Inflammatory macrophage treated with lipopolysaccharide for 4 hours (primary cell): ENCODE data around the gene SLC22A3.
A peak's percentile ranks its signal among the peaks of the same experiment; 100 is the strongest.
"Not testable (repeated sequence)": the region's sequence is repeated elsewhere in the genome, so short reads cannot be mapped to it uniquely, and the experiment has no call there.

Experiments used
- DNase-seq: peaks from one replicate; pipeline ENCODE4 v3.0.0-alpha.2; 2020

Gene SLC22A3

DNA sequence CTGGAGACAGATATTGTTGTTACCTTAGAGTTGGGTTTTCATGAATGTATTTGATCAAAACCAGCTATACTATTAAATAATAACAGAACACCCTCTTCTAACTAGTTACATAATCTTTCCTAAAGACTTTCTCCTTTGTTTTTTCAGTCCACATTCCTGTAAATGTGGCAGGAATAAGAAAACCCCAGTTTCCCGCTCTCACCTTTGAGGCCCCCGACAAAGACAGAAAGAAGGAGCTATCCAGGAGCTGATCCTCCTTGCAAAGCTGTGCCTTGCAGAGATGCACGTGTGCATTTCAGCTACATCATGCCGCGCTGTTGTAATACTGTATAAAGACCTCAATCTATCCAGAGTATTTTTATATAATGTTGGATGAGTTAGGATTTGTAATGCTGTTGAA, 102.7 kb downstream of the SLC22A3 start:
- no peak for DNase-seq

GRCh38 chr6:160454303-160454702, 106.1 kb downstream of the SLC22A3 start:
- DNase-seq, result no peak

- no peak for DNase-seq
Observed at GRCh38 chr6:160455081-160455480, 106.9 kb downstream of the SLC22A3 start.

DNA sequence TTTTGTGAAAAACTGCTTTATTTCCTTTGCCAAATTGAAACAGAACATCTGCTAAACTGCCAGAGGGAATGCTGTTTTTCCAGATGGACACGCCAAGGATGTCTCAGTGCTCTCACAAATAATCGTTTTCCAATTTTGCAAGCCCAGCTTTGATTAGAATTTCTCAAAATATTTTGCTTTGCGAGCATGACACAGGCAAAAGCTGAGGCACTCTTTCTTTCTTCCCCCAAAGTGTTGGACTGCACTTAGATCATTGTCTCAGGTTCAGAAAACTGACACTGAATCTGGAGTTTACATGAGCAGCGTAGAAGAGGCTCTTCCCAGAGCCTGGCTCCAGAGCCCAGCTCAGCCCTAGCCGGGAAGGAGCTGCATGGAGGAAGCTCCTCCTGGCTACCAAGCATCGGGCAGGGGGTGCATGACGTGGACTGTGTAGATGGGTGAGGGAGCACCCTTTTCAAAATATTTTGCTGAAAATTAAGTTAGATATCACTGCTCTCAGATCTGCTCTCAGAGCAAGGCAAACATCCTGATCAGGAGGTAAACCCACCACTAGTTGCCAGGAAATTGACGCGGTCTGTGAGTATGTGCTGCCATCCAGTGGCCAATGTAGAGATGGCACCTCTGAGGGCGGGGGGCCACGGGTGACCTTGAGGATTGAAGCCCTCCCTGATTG, 107.5 kb downstream of the SLC22A3 start:
- peak; percentile 7 for DNase-seq

GRCh38 chr6:160456214-160456546, 108.0 kb downstream of the SLC22A3 start:
- no peak for DNase-seq

DNA sequence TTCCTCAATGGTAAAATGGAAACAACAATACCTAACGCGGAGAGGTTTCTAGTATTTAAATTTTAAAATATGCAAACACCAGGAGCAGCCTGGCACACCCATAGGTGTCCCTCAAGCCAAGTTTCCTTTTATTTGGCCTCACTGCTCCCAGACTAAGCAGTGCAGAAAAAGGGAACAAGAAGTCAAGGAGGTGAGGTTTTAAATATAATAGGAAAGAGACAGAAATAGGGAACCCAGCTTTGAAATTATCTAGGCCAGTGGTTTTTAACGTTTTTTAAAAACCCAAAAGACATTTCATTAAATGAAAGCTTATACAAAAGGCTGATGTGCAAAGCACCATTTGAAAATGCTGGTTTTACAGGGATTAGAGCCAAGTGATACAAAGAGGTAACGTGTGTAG, 109.6 kb downstream of the SLC22A3 start:
- no peak for DNase-seq

DNA sequence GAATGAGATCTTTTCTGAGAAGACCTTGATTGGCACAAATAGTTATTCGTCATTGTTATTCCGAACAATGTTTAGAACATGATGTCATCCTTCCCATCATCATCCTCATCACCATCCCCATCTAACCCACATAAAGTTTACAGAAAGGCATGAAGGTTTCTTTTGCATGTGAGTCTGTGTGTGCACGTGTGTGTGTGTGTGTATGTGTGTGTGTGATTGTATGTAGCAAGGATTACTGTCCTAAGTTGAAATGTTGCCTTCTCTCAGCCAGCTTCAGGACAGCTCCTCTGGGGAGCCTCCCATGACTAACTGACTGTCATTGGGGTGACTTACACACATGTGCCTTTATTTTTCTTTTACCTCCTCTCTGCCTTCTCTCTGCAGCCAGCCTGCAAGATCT, 113.5 kb downstream of the SLC22A3 start:
- no peak for DNase-seq

DNA sequence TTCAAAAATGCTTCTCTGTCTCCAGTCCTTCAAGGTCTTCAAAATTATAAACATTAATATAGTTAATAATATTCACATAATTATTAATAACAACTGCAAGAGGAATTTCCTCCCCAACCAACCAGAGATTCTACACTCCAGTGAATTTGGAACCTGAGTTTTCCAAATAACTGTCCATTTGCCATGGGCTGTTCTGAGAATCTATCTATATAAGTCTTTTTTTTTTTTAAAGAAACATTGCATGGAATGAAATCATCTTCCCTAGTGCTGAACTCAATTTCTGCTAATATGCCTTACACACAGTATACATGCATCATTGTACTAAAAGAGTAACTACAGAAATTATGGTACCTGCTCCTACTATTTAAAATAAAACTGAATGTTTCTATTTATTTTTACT, 113.9 kb downstream of the SLC22A3 start:
- no peak for DNase-seq

DNA sequence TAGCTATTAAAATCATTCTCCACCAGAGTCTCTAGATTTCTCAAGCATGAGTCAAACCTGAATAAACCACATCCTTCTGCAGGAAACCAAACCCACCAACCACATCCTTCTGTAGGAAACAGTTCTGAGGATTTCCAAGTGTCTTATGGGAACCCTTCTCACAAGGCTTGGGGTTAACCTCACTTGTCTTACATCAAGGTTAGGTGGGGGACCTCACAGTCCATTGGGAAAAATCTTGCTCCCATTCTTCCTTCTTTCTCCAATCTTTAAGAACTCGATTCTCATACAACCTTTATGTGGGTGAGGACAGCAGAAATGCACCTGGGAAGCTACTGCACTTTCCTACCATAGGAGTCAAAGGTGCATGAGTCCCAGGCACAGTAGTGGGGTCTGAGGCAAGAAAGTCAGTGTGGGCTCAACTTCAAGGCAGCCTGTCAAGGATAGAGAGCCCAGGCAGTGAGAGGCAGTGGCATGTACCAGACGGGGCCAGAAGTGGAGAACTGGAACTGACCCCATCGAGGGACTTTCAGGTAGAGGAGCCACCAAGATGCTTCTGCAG, 114.5 kb downstream of the SLC22A3 start:
- peak; percentile 67 for DNase-seq

DNA sequence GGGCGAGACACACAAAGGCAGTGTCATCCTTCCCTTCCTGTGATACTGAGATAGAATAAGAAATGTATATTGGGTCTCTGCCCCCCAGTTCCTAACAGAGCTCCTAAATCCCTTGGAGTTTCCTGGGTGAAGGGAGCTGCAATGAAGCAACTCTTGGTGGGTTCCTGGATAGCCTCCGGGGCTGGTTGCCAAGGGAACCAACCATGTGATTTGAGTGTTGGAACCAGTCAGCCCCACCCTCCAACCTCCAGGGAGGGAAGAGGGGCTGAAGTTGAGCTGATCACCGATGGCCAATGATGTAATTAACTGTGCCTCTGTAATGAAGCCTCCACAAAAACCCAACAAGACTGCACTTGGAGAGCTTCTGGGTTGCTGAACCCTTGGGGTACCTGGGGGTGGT, 116.6 kb downstream of the SLC22A3 start:
- no peak for DNase-seq

GRCh38 chr6:160467261-160467871, 119.2 kb downstream of the SLC22A3 start:
- not testable (repeated sequence) for DNase-seq

- DNase-seq, result no peak
Observed at GRCh38 chr6:160469153-160469552, 121.0 kb downstream of the SLC22A3 start.

DNA sequence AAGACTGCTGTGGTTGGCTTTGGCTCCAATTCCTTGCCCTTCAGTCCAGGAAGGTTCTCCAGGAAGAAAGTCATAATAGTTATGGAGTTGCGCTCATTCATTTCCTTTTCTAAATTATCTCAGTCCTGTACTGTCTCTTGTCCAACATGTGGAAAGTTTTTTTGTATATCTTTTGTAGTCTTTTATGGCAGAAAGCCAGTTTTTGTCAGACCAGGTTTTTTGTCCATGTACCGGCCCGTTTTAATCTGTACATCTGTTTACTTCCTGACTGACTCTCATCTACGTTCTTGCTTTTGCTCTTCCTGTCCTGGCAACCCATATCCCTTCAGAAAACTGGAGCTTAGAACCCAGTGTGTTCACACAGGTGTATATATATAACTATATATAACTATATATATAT, 127.9 kb downstream of the SLC22A3 start:
- DNase-seq, result not testable (repeated sequence)

DNA sequence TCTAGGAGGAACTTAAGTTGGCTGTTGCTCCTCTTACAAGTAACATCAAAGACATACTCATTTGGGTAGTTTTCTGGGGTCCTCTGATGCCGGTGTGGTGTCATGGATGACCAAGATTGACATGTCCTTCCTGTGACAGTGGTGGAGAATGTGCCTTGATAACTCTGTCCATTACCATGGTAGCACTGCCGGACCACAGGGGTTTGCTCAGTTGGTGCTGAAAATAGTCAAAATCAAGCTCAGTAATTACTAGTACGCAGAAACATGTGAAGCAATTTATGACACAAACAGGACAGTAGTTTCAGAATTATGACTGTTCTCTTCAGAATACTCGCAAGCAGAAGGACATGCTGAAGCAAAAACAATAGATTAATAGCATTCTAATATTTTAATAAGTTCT, 128.9 kb downstream of the SLC22A3 start:
- DNase-seq, result not testable (repeated sequence)

- no peak for DNase-seq
Observed at GRCh38 chr6:160477901-160478300, 129.7 kb downstream of the SLC22A3 start.

DNA sequence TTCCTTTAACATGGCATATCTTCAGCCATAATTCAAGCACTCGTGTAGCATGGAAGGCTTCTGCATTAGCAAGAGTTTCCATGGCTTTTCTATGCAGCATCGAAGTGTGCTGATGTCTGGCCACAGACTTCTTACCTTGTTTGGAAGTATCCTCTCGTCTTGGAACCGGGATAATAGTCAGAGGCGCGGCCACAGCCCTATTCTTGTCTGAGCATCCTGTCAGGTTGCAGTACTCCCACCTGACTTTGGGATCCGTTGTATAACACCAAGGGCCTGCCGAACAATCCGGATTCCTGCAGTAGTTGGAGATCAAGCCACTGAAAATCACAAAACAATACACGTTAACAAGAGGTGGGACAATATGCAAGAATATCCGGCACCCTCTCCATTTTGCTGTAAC, 138.9 kb downstream of the SLC22A3 start:
- no peak for DNase-seq

GRCh38 chr6:160489091-160489490, 140.9 kb downstream of the SLC22A3 start:
- DNase-seq, result no peak

DNA sequence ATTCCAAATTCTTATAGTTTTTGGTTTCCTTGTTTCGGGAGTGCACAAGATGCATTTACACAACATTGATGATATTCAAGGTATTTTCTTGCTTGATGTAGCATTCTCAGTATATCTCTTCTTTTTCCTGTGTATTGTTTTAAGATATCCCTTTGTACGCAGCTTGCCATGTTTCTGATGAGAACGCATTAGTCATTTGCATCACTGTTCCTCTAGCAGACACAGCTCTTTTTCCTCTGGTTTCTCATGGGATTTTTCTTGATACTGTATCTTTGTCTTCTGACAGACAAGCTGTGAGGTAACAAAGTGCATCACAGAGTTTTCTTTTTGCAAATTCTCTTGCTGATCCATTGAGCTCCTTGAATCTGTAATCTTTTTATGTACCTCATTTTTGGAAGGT, 146.4 kb downstream of the SLC22A3 start:
- DNase-seq, result no peak

- no peak for DNase-seq
Observed at GRCh38 chr6:160500639-160501038, 152.5 kb downstream of the SLC22A3 start.
